ENCODE measurements around the gene UBR2.
"Not testable (repeated sequence)": the region's sequence is repeated elsewhere in the genome, so short reads cannot be mapped to it uniquely, and the experiment has no call there.

UBR2 gene

GRCh38 chr6:42618686-42619085 is 54.9 kb downstream of the UBR2 start:
- DNase-seq, result no peak

GRCh38 chr6:42619963-42620362 is 56.1 kb downstream of the UBR2 start:
- no peak for DNase-seq

GRCh38 chr6:42624601-42625000 is 60.8 kb downstream of the UBR2 start:
- DNase-seq, result no peak

- no peak for DNase-seq
Measured at GRCh38 chr6:42627044-42627443, 63.2 kb downstream of the UBR2 start.

- no peak for DNase-seq
Measured at GRCh38 chr6:42627674-42628073, 63.8 kb downstream of the UBR2 start.

- DNase-seq, result no peak
Measured at GRCh38 chr6:42628604-42629003, 64.8 kb downstream of the UBR2 start.

- DNase-seq, result no peak
Measured at GRCh38 chr6:42629845-42630244, 66.0 kb downstream of the UBR2 start.

GRCh38 chr6:42637681-42638080 is 73.9 kb downstream of the UBR2 start:
- DNase-seq, result no peak

- no peak for DNase-seq
Measured at GRCh38 chr6:42642794-42643193, 79.0 kb downstream of the UBR2 start.

GRCh38 chr6:42644211-42644610 is 80.4 kb downstream of the UBR2 start:
- DNase-seq, result no peak

GRCh38 chr6:42652024-42652746 is 88.4 kb downstream of the UBR2 start:
- no peak for DNase-seq

- no peak for DNase-seq
Measured at GRCh38 chr6:42653851-42654250, 90.0 kb downstream of the UBR2 start.

GRCh38 chr6:42659806-42660205 is 96.0 kb downstream of the UBR2 start:
- DNase-seq, result no peak

- DNase-seq, result peak; percentile 63
Measured at GRCh38 chr6:42661540-42662153, 97.8 kb downstream of the UBR2 start.

- no peak for DNase-seq
Measured at GRCh38 chr6:42664718-42665117, 100.9 kb downstream of the UBR2 start.

GRCh38 chr6:42674368-42674767 is 110.5 kb downstream of the UBR2 start:
- not testable (repeated sequence) for DNase-seq

- DNase-seq, result no peak
Measured at GRCh38 chr6:42674780-42675179, 111.0 kb downstream of the UBR2 start.

- DNase-seq, result no peak
Measured at GRCh38 chr6:42679358-42679757, 115.5 kb downstream of the UBR2 start.

- DNase-seq, result no peak
Measured at GRCh38 chr6:42688281-42688680, 124.5 kb downstream of the UBR2 start.

GRCh38 chr6:42689371-42689770 is 125.5 kb downstream of the UBR2 start:
- DNase-seq, result no peak

- DNase-seq, result no peak
Measured at GRCh38 chr6:42690151-42690702, 126.4 kb downstream of the UBR2 start.

GRCh38 chr6:42690872-42691271 is 127.0 kb downstream of the UBR2 start:
- no peak for DNase-seq

- no peak for DNase-seq
Measured at GRCh38 chr6:42692137-42692911, 128.5 kb downstream of the UBR2 start.
